ENCODE results near the gene LRRC3. TPM values are rescaled to one million over a fixed set of nuclear protein-coding genes. Genes with fewer than 3 reads are reported as not detected.

Gene LRRC3
- total and polyA plus RNA-seq, 2 donors (not counting 3 experiments of a cell fraction or from before 2014, with no cell fraction given), result 4.8 to 4.9 TPM

GRCh38 chr21:44406953-44407352, 48.4 kb upstream of the LRRC3 start:
- H3K9me1 ChIP-seq (replicated peaks; ENCODE audit: control insufficient read depth, extremely low read depth, insufficient read depth, low read length), result no peaks in the 10 kb centered on the region
- dilution Hi-C loops (cut with MboI; ENCODE audit: extremely low pct_ligation_motif_present, low sequenced_read_pairs), result no loop called here
- no peak for DNase-seq (ENCODE audit: low read depth, low spot score)
- no peak for FAIRE-seq
- H4K20me1 ChIP-seq (replicated peaks; ENCODE audit: control insufficient read depth, extremely low read depth, insufficient read depth, low read length), result no peaks in the 10 kb centered on the region
- H3K4me1 ChIP-seq (ENCODE audit: control insufficient read depth, extremely low read depth, insufficient read depth, low read length), result no peaks in the 10 kb centered on the region
- H2AFZ ChIP-seq (ENCODE audit: low read depth, low read length), result no peak overlapping the region
- BruUV-seq (replicated peaks), result no TSS peak
- no peaks in the 10 kb centered on the region for H3K27me3 ChIP-seq (ENCODE audit: control insufficient read depth in 2 of 2, insufficient read depth in 2 of 2, low read length in 2 of 2)
- no peaks in the 10 kb centered on the region for H3K79me2 ChIP-seq (ENCODE audit: control insufficient read depth, insufficient read depth, low read length)
- H3K9me3 ChIP-seq (replicated peaks; ENCODE audit: control insufficient read depth, insufficient read depth, low read length), result peaks cover 3% of the 10 kb centered on the region
- no peak overlapping the region for H3K27ac ChIP-seq (ENCODE audit: insufficient read depth, low read depth, low read length)
- CTCF ChIA-PET, result no interaction called here
- POLR2A ChIA-PET, result no interaction called here
- TF ChIP-seq EZH2 (IDR thresholded peaks at IDR 0.05; ENCODE audit: borderline replicate concordance, low read depth, low read length, severe bottlenecking), result no peak
- TF ChIP-seq FOS (IDR thresholded peaks at IDR 0.05; ENCODE audit: borderline replicate concordance, insufficient read depth, low read length), result no peak
- TF ChIP-seq POLR2AphosphoS5 (IDR thresholded peaks at IDR 0.05; ENCODE audit: insufficient read depth, low read depth, low read length), result no peak
- TF ChIP-seq, protein P1, sequence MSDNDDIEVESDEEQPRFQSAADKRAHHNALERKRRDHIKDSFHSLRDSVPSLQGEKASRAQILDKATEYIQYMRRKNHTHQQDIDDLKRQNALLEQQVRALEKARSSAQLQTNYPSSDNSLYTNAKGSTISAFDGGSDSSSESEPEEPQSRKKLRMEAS (IDR thresholded peaks at IDR 0.05; ENCODE audit: insufficient read depth, insufficient read length), result no peak
- no peak for TF ChIP-seq CTCF (IDR thresholded peaks at IDR 0.05; ENCODE audit: extremely low read depth in 1 of 2, insufficient read depth in 1 of 2, low read depth in 1 of 2, low read length in 2 of 2)
- TF ChIP-seq JUN (IDR thresholded peaks at IDR 0.05; ENCODE audit: borderline replicate concordance, insufficient read depth, insufficient read length, low read depth), result no peak
- TF ChIP-seq POLR2A (IDR thresholded peaks at IDR 0.05; ENCODE audit: low read depth, low read length), result no peak
- no peak for TF ChIP-seq GATA2 (IDR thresholded peaks at IDR 0.05; ENCODE audit: insufficient read depth, insufficient read length, low read depth, low read length)
- TF ChIP-seq MYC (IDR thresholded peaks at IDR 0.05; ENCODE audit: low read depth, low read length), result no peak
- no peak overlapping the region for H3K4me2 ChIP-seq (ENCODE audit: insufficient read depth, low read length)
- H3K9ac ChIP-seq (replicated peaks; ENCODE audit: extremely low read depth, insufficient read depth, low read length), result no peak overlapping the region
- no peak overlapping the region for H3K4me3 ChIP-seq (replicated peaks in 1 of 3; ENCODE audit: insufficient read depth in 1 of 3, low read depth in 1 of 3, low read length in 3 of 3)
- no peaks in the 10 kb centered on the region for H3K36me3 ChIP-seq (ENCODE audit: control insufficient read depth in 2 of 2, extremely low read depth in 1 of 2, insufficient read depth in 2 of 2, low read length in 2 of 2)
- intact Hi-C loops (cut with micrococcal nuclease), result no loop called here

All from endothelial cell of umbilical vein (primary cell).